Fibroblast of lung (primary cell): ENCODE measurements around the gene UNC13D. TPM values are rescaled to one million over a fixed set of nuclear protein-coding genes. Genes with fewer than 3 reads are reported as not detected.

Source experiments
- DNase-seq, 2 donors: peaks; one replicate each; pipeline versions ENCODE4 v3.0.0 to v3.0.0-alpha.2; 2010; ENCODE audit warnings: low read depth in 2 of 2
- H2AFZ ChIP-seq: 2 replicates; pipeline ENCODE4 v1.5.1; 2012; ENCODE audit warnings: low read length, control low read depth, inconsistent platforms
- H3K27ac ChIP-seq: 2 replicates; pipeline ENCODE4 v1.5.1; 2011; ENCODE audit warnings: low read length, control low read depth; ENCODE audit not compliant: insufficient read depth
- H3K27me3 ChIP-seq: 2 replicates; pipeline ENCODE4 v1.5.1; 2011; ENCODE audit warnings: mild to moderate bottlenecking, low read length; ENCODE audit not compliant: control insufficient read depth, insufficient read depth
- H3K36me3 ChIP-seq: 2 replicates; pipeline ENCODE4 v1.5.1; 2011; ENCODE audit warnings: low read length; ENCODE audit not compliant: control insufficient read depth, insufficient read depth
- H3K4me1 ChIP-seq: 2 replicates; pipeline ENCODE4 v1.5.1; 2011; ENCODE audit warnings: low read length; ENCODE audit not compliant: control insufficient read depth, insufficient read depth; ENCODE audit errors: extremely low read depth
- H3K4me2 ChIP-seq: 2 replicates; pipeline ENCODE4 v1.5.1; 2011; ENCODE audit warnings: low read length, control low read depth; ENCODE audit not compliant: insufficient read depth; ENCODE audit errors: extremely low read depth
- H3K4me3 ChIP-seq, 4 experiments: fragments of 200-600 bp in 1 of 4; sonication (generic) in 1 of 4; replicated peaks in 1 of 4; 2 replicates each; pipeline ENCODE4 v1.5.1; 2011 to 2016; ENCODE audit warnings: low read length in 4 of 4, low read depth in 3 of 4, mild to moderate bottlenecking in 3 of 4, control low read depth in 2 of 4, inconsistent platforms in 1 of 4, mixed read lengths in 1 of 4; ENCODE audit not compliant: insufficient read depth in 1 of 4; ENCODE audit errors: control extremely low read depth in 1 of 4
- H3K79me2 ChIP-seq: 2 replicates; pipeline ENCODE4 v1.5.1; 2012; ENCODE audit warnings: mild to moderate bottlenecking, low read length, inconsistent platforms; ENCODE audit not compliant: control insufficient read depth, insufficient read depth
- H3K9ac ChIP-seq: 2 replicates; pipeline ENCODE4 v1.5.1; 2011; ENCODE audit warnings: mild to moderate bottlenecking, low read length, control low read depth; ENCODE audit not compliant: insufficient read depth
- H3K9me3 ChIP-seq: 2 replicates; pipeline ENCODE4 v1.5.1; 2012; ENCODE audit warnings: low read depth, low read length; ENCODE audit not compliant: control insufficient read depth, insufficient read depth
- H4K20me1 ChIP-seq: 2 replicates; pipeline ENCODE4 v1.5.1; 2011; ENCODE audit warnings: low read length; ENCODE audit not compliant: control insufficient read depth, insufficient read depth; ENCODE audit errors: extremely low read depth
- CTCF ChIP-seq, 2 donors: IDR thresholded peaks in 1 of 2; conservative IDR thresholded peaks in 1 of 2; 1 replicate in 1 of 2; 2 replicates in 1 of 2; pipeline ENCODE4 v1.5.1; 2011 to 2012; ENCODE audit warnings: low read length in 2 of 2, control low read depth in 1 of 2, inconsistent platforms in 1 of 2, low read depth in 1 of 2, mild to moderate bottlenecking in 1 of 2
- EZH2 ChIP-seq: IDR thresholded peaks from 2 replicates; pipeline ENCODE4 v1.5.1; 2012; ENCODE audit warnings: low read length, control low read depth, mild to moderate bottlenecking; ENCODE audit errors: missing control alignments
- polyA plus RNA-seq, 2 donors: library from polyadenylated mRNA; depleted of rRNA in 1 of 2; stranded (reverse) in 1 of 2; unstranded in 1 of 2; fragments of >200 nt; gene quantifications; 2 replicates each; pipeline ENCODE4 v1.2.1, GENCODE V29; 2011 to 2012; ENCODE audit warnings: missing spikeins in 1 of 2
- total RNA-seq: library from RNA; depleted of rRNA; stranded (reverse); fragments of >200 nt; gene quantifications from 2 replicates; pipeline ENCODE4 v1.2.1, GENCODE V29; 2014

The UNC13D gene
- total and polyA plus RNA-seq, 2 donors (not counting 1 experiment from before 2014, with no cell fraction given), result 0.22 to 1.5 TPM

DNA sequence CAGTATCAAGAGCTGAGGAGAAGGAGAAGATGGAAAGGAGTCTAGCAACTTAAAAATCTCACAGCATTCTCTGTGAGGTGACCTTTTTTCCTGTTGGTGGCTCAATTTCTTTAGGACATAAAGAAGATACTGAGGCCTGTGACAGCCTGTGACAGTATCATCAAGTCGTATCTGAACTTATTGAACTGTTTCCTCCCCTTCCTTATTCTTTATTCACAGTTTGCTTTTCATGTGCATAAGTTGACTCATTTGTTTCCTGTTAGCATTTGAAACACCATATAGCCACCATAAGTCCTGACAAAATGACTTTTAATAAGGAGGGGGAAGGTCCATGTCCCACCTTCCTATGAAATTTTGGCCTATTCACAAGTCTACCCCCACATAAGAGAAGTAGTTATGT is 50.7 kb downstream of the UNC13D start:
- H3K36me3 ChIP-seq, result peaks cover 4% of the 10 kb centered on the region
- peaks cover 11% of the 10 kb centered on the region for H3K79me2 ChIP-seq
- no peaks in the 10 kb centered on the region for H3K9me3 ChIP-seq
- no peak overlapping the region for H2AFZ ChIP-seq
- H3K9ac ChIP-seq, result no peak overlapping the region
- H3K4me2 ChIP-seq, result no peak overlapping the region
- no peak overlapping the region for H3K4me3 ChIP-seq
- no peak for TF ChIP-seq CTCF (conservative IDR thresholded peaks at IDR 0.05 in 1 of 2, IDR thresholded peaks at IDR 0.05 in 1 of 2; ENCODE audit: low read depth in 1 of 2, low read length in 2 of 2)
- no peak for TF ChIP-seq EZH2
- no peak for DNase-seq
- no peaks in the 10 kb centered on the region for H3K27me3 ChIP-seq
- H4K20me1 ChIP-seq, result no peaks in the 10 kb centered on the region
- H3K4me1 ChIP-seq, result no peaks in the 10 kb centered on the region
- no peak overlapping the region for H3K27ac ChIP-seq

- DNase-seq, result no peak
- H3K36me3 ChIP-seq, result peaks cover 2% of the 10 kb centered on the region
- no peaks in the 10 kb centered on the region for H4K20me1 ChIP-seq
- TF ChIP-seq EZH2, result no peak
- no peak for TF ChIP-seq CTCF (conservative IDR thresholded peaks at IDR 0.05 in 1 of 2, IDR thresholded peaks at IDR 0.05 in 1 of 2; ENCODE audit: low read depth in 1 of 2, low read length in 2 of 2)
- H3K4me3 ChIP-seq, result no peak overlapping the region
- peaks cover 2% of the 10 kb centered on the region for H3K4me1 ChIP-seq
- no peak overlapping the region for H3K4me2 ChIP-seq
- H3K9ac ChIP-seq, result no peak overlapping the region
- H3K27me3 ChIP-seq, result no peaks in the 10 kb centered on the region
- no peak overlapping the region for H2AFZ ChIP-seq
- H3K27ac ChIP-seq, result no peak overlapping the region
- H3K79me2 ChIP-seq, result peaks cover 29% of the 10 kb centered on the region
- no peaks in the 10 kb centered on the region for H3K9me3 ChIP-seq
These were observed 53.0 kb downstream of the UNC13D start for GRCh38 chr17:75791254-75791653.

DNA sequence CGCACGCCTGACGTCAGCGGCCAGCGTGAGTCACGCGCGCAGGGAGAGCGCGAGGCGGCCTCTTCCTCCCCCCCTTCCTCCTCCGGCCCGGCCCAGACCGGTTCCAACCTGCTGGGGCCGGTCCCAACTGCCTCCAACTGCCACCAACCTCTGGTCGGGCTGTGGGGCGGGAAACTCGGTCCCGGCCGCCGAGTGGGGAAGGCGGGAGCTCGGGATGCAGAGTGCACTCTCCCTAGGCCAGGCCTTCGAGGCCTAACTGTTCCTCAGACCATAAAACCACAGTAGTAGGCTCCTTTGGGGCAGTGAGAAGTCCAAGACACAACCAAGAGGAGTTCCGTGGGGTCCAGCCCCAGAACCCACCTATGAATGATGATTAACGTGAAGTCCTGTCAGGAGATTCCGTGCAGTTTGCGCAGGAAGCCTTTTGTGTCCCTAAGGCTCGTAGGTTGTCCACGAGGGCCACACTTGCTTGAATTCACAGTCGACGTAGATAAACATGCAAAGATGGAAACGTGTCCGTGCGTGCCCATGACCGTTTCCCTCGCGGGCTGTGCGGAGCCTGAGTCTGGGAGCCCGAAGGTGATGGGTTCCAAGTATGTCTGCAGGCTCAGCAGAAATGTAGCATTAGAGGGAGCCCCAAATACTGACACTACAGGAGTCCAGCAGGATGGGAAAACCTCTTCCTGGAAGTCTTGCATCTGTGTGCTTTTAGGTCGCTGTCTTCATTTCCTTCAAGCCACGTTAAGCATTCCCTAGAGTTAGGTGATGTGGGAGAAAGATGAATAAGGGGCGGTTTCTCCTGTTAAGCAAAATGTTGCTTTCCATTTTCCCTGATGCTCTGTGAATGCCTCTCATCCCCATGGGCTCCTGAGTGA is 59.0 kb downstream of the UNC13D start:
- Histone ChIP-seq H4K20me1 (no peaks in the 10 kb centered on the region), H3K79me2 (peaks cover 26% of the 10 kb centered on the region), H3K27ac (peak overlapping the region; percentile 99), H3K4me3 (peak overlapping the region; percentile 53 to 81 (median 73)), H3K9me3 (no peaks in the 10 kb centered on the region), H3K36me3 (no peaks in the 10 kb centered on the region), H2AFZ (no peak overlapping the region), H3K4me1 (peaks cover 13% of the 10 kb centered on the region), H3K4me2 (peak overlapping the region; percentile 97), H3K27me3 (no peaks in the 10 kb centered on the region), H3K9ac (peak overlapping the region; percentile 98)
- TF ChIP-seq CTCF (conservative IDR thresholded peaks at IDR 0.05 in 1 of 2, IDR thresholded peaks at IDR 0.05 in 1 of 2; ENCODE audit: low read depth in 1 of 2, low read length in 2 of 2), result no peak
- no peak for TF ChIP-seq EZH2
- DNase-seq, result peak; percentile 84 to 94
